B cell (primary cell): Measurements from ENCODE around the gene GATAD2A. TPM values are rescaled to one million over a fixed set of nuclear protein-coding genes. Genes with fewer than 3 reads are reported as not detected.
A peak's percentile ranks its signal among the peaks of the same experiment; 100 is the strongest.

Source experiments
- ATAC-seq: fragments of 200-7000 bp; cut with Tn5 transposase; one replicate; pipeline ENCODE4 v1.10.0; 2021; ENCODE audit warnings: low read depth, mild to moderate bottlenecking, moderate number of reproducible peaks, moderate library complexity
- CTCF ChIA-PET: fragments of 350-600 bp; sonication (Branson Sonifier 250); formaldehyde crosslinking; loops from one replicate; lab custom pipeline; 2021; ENCODE audit warnings: antibody characterized with exemption, inconsistent platforms; lab: Charles Lee
- POLR2A ChIA-PET: fragments of 350-600 bp; sonication (Branson Sonifier 250); formaldehyde crosslinking; loops from one replicate; lab custom pipeline; 2021; ENCODE audit warnings: antibody characterized with exemption; lab: Charles Lee
- DNase-seq: peaks from one replicate; pipeline ENCODE4 v3.0.0; 2013
- H2AFZ ChIP-seq: 2 replicates; pipeline ENCODE4 v1.6.1; 2012; ENCODE audit warnings: mild to moderate bottlenecking, low read depth, low read length; ENCODE audit not compliant: insufficient read depth, poor library complexity, severe bottlenecking
- H3K27ac ChIP-seq, 2 donors: 1 replicate in 1 of 2; 2 replicates in 1 of 2; pipeline ENCODE4 v1.5.1; 2012 to 2013; ENCODE audit warnings: low read length in 2 of 2, mild to moderate bottlenecking in 2 of 2, moderate library complexity in 1 of 2
- H3K27me3 ChIP-seq, 4 experiments: fragments of 200-600 bp in 1 of 4; sonication (generic) in 1 of 4; replicated peaks in 1 of 4; 1 replicate in 2 of 4; 2 replicates in 2 of 4; pipeline versions ENCODE4 v1.6.1 to v1.7.0; 2013 to 2016; ENCODE audit warnings: low read length in 3 of 4, mild to moderate bottlenecking in 2 of 4, mixed read lengths in 1 of 4, moderate library complexity in 1 of 4; ENCODE audit not compliant: insufficient read depth in 4 of 4, control insufficient read depth in 3 of 4; ENCODE audit errors: control extremely low read depth in 1 of 4
- H3K36me3 ChIP-seq, 2 experiments: replicated peaks in 1 of 2; 1 replicate in 1 of 2; 2 replicates in 1 of 2; pipeline versions ENCODE4 v1.6.1 to v1.7.1; 2013; ENCODE audit warnings: low read length in 1 of 2; ENCODE audit not compliant: insufficient read depth in 2 of 2, control insufficient read depth in 1 of 2; ENCODE audit errors: control extremely low read depth in 1 of 2, extremely low read depth in 1 of 2
- H3K4me1 ChIP-seq, 2 donors: fragments of 200-600 bp in 1 of 2; sonication (generic) in 1 of 2; 1 replicate in 1 of 2; 2 replicates in 1 of 2; pipeline versions ENCODE4 v1.5.1 to v1.6.1; 2013 to 2017; ENCODE audit warnings: low read length in 2 of 2; ENCODE audit not compliant: control insufficient read depth in 2 of 2, insufficient read depth in 2 of 2
- H3K4me2 ChIP-seq: replicated peaks from 2 replicates; pipeline ENCODE3; 2012; ENCODE audit warnings: mild to moderate bottlenecking, low read depth, low read length; ENCODE audit not compliant: poor library complexity, severe bottlenecking
- H3K4me3 ChIP-seq, 5 experiments: fragments of 200-600 bp in 1 of 5; sonication (generic) in 1 of 5; 1 replicate in 3 of 5; 2 replicates in 2 of 5; pipeline versions ENCODE4 v1.5.1 to v1.7.0; 2011 to 2016; ENCODE audit warnings: low read length in 4 of 5, mild to moderate bottlenecking in 4 of 5, low read depth in 2 of 5, control low read depth in 1 of 5, moderate library complexity in 1 of 5; ENCODE audit not compliant: insufficient read depth in 1 of 5; ENCODE audit errors: control extremely low read depth in 1 of 5, extremely low read depth in 1 of 5
- H3K79me2 ChIP-seq: fragments of 200-600 bp; sonication (generic); one replicate; pipeline ENCODE4 v1.6.0; 2016; ENCODE audit warnings: low read length; ENCODE audit not compliant: control insufficient read depth, insufficient read depth
- H3K9ac ChIP-seq: fragments of 200-600 bp; sonication (generic); 2 replicates; pipeline ENCODE4 v1.6.1; 2017; ENCODE audit warnings: mild to moderate bottlenecking, low read length, moderate library complexity
- H3K9me3 ChIP-seq, 3 donors: one replicate each; pipeline versions ENCODE4 v1.6.1 to v1.7.1; 2013; ENCODE audit warnings: low read length in 2 of 3; ENCODE audit not compliant: control insufficient read depth in 2 of 3, insufficient read depth in 1 of 3; ENCODE audit errors: control extremely low read depth in 1 of 3
- H4K20me1 ChIP-seq: 2 replicates; pipeline ENCODE4 v1.6.0; 2012; ENCODE audit warnings: mild to moderate bottlenecking, low read length; ENCODE audit not compliant: insufficient read depth, control insufficient read depth, poor library complexity, severe bottlenecking
- H3K27ac Mint-ChIP-seq: one replicate; pipeline ENCODE4 v1.8.0; 2021; ENCODE audit warnings: mixed read lengths
- H3K27me3 Mint-ChIP-seq: one replicate; pipeline ENCODE4 v1.8.0; 2021; ENCODE audit warnings: mixed read lengths
- H3K4me1 Mint-ChIP-seq: one replicate; pipeline ENCODE4 v1.8.0; 2021; ENCODE audit warnings: mixed read lengths
- H3K4me3 Mint-ChIP-seq: one replicate; pipeline ENCODE4 v1.8.0; 2021; ENCODE audit warnings: mixed read lengths
- H3K9me3 Mint-ChIP-seq: one replicate; pipeline ENCODE4 v1.8.0; 2022; ENCODE audit warnings: mixed read lengths; ENCODE audit not compliant: insufficient read depth
- CTCF ChIP-seq: fragments of 200-600 bp; IDR thresholded peaks from one replicate; pipeline ENCODE4 v1.8.0; 2022; ENCODE audit warnings: antibody characterized with exemption, mild to moderate bottlenecking
- EZH2 ChIP-seq: IDR thresholded peaks from 2 replicates; pipeline ENCODE4 v1.6.1; 2012; ENCODE audit warnings: borderline replicate concordance, low read depth, mild to moderate bottlenecking, moderate library complexity, low read length; ENCODE audit not compliant: insufficient read depth, poor library complexity, severe bottlenecking
- WGBS: methylation state at CpG from one replicate; pipeline ENCODE4 v1.1.5; 2013; ENCODE audit warnings: missing lambda C conversion rate; ENCODE audit not compliant: insufficient coverage; 5-methylcytosine and 5-hydroxymethylcytosine counted together
- intact Hi-C: fragments of 100-400 bp; cut with micrococcal nuclease; formaldehyde crosslinking; loops from one replicate; pipeline ENCODE4 v1.10.0; 2022
- polyA plus RNA-seq: library from polyadenylated mRNA; depleted of rRNA; stranded (reverse); fragments of >200 nt; gene quantifications from 2 replicates; pipeline ENCODE4 v1.2.3, GENCODE V29; 2012
- total RNA-seq, 2 donors: library from RNA; stranded (reverse); fragments of 120-200 nt in 1 of 2; gene quantifications; 1 replicate in 1 of 2; 2 replicates in 1 of 2; pipeline versions ENCODE4 v1.2.3 to v1.2.4, GENCODE V29; 2013 to 2022

The GATAD2A gene
- total and polyA plus RNA-seq, 2 donors (not counting 1 experiment from before 2014, with no cell fraction given) = 28.8 to 76.3 TPM

- ChIA-PET POLR2A (interaction anchor here (0.6 to 1.6 kb wide), 8 partner anchors 9 to 129 kb away, joined by 3 to 45 read pairs (median 6); partner anchors contain the start of genes GATAD2A, NDUFA13 and TSSK6), CTCF (interaction anchor here (1.7 to 2.4 kb wide), 4 partner anchors 19 to 104 kb away, joined by 6 to 20 read pairs (median 13); partner anchors contain the start of gene GATAD2A)
- Mint-ChIP-seq H3K4me3 (peak overlapping the region; percentile 92), H3K9me3 (no peaks in the 10 kb centered on the region), H3K27me3 (no peaks in the 10 kb centered on the region), H3K27ac (peak overlapping the region; percentile 92), H3K4me1 (peaks cover 50% of the 10 kb centered on the region)
- WGBS = under 1% methylated on average over 74 of the region's 75 CpGs
- peak overlapping the region; percentile 99 for H3K4me2 ChIP-seq
- H3K9me3 ChIP-seq = no peaks in the 10 kb centered on the region
- peaks cover 56% of the 10 kb centered on the region for H3K79me2 ChIP-seq
- H3K36me3 ChIP-seq = no peaks in the 10 kb centered on the region
- peak overlapping the region; percentile 87 for H3K9ac ChIP-seq
- peak overlapping the region; percentile 24 to 88 (median 80) for H3K4me3 ChIP-seq
- H3K27ac ChIP-seq = peak overlapping the region; percentile 73 to 89
- H3K4me1 ChIP-seq = peaks cover 15 to 24% of the 10 kb centered on the region in 2 donors
- H3K27me3 ChIP-seq = no peaks in the 10 kb centered on the region
- TF ChIP-seq CTCF (peak; percentile 14), EZH2 (no peak)
- peaks cover 11% of the 10 kb centered on the region for H4K20me1 ChIP-seq
- DNase-seq = peak; percentile 59
- H2AFZ ChIP-seq = peak overlapping the region; percentile 80
- intact Hi-C loops = loop anchor here (1.0 to 2.0 kb wide), 6 partner anchors 13 to 130 kb away; partner anchors contain the start of genes GATAD2A and NDUFA13
- ATAC-seq = no peak
Measured at GRCh38 chr19:19385896-19386869, 19.3 kb upstream of the GATAD2A start.
